ENCODE results near the gene HOXA2. TPM values are rescaled to one million over a fixed set of nuclear protein-coding genes. Genes with fewer than 3 reads are reported as not detected.

Gene HOXA2
- total and polyA plus RNA-seq, 2 of the 8 experiments (the other 6 are each of a cell fraction or from before 2014, with no cell fraction given): not detected

GRCh38 chr7:27143950-27144780 is 41.7 kb upstream of the HOXA2 start:
- Histone ChIP-seq H2AK5ac (ENCODE audit: low read depth, low read length) (no peak overlapping the region), H4K20me1 (replicated peaks in 1 of 2; ENCODE audit: control insufficient read depth in 1 of 2, insufficient read depth in 2 of 2, low read length in 2 of 2) (peaks cover 26 to 31% of the 10 kb centered on the region in 2 experiments), H3K79me1 (ENCODE audit: low read depth, low read length) (no peaks in the 10 kb centered on the region), H2AFZ (ENCODE audit: low read length) (no peak overlapping the region), H3K23me2 (ENCODE audit: low read depth, low read length) (peaks cover 9% of the 10 kb centered on the region), H3K4me3 (ENCODE audit: extremely low read depth in 1 of 4, insufficient read depth in 2 of 4, low read depth in 3 of 4, low read length in 4 of 4) (no peak overlapping the region; a peak in 1 of 8 replicates), H2BK12ac (ENCODE audit: low read depth, low read length) (no peak overlapping the region), H3K79me2 (ENCODE audit: control insufficient read depth in 1 of 2, insufficient read depth in 2 of 2, low read length in 2 of 2) (no peaks in the 10 kb centered on the region), H4K91ac (replicated peaks; ENCODE audit: insufficient read length, low read length) (no peak overlapping the region), H3K27me3 (replicated peaks in 1 of 4; ENCODE audit: control insufficient read depth in 3 of 4, extremely low read depth in 1 of 4, insufficient read depth in 3 of 4, low read length in 3 of 4) (peaks cover 97 to 100% (median 99%) of the 10 kb centered on the region in 4 experiments), H3K23ac (ENCODE audit: insufficient read length) (no peak overlapping the region), H3K18ac (ENCODE audit: extremely low read depth, low read length) (no peak overlapping the region), H3K4me2 (ENCODE audit: insufficient read depth in 1 of 2, low read depth in 2 of 2, low read length in 2 of 2) (peak overlapping the region in 1 of 2 experiments; percentile 70; a peak in 1 of 4 replicates), H4K5ac (ENCODE audit: insufficient read length, low read depth, low read length) (no peak overlapping the region), H3K9ac (replicated peaks in 1 of 4; ENCODE audit: extremely low read depth in 1 of 4, low read depth in 3 of 4, low read length in 3 of 4) (no peak overlapping the region), H3K4ac (replicated peaks; ENCODE audit: insufficient read length, low read depth, low read length) (no peak overlapping the region), H2BK120ac (replicated peaks; ENCODE audit: low read depth, low read length) (no peak overlapping the region), H2BK20ac (ENCODE audit: low read length) (no peak overlapping the region), H4K8ac (ENCODE audit: extremely low read depth, insufficient read depth, low read length) (no peak overlapping the region), H3K36me3 (ENCODE audit: control insufficient read depth in 2 of 4, insufficient read depth in 4 of 4, low read length in 3 of 4) (peaks cover 0 to 6% (median 0%) of the 10 kb centered on the region in 4 experiments; a peak in 1 of 8 replicates), H3K27ac (ENCODE audit: low read depth, low read length) (no peak overlapping the region), H2BK15ac (ENCODE audit: low read length) (no peak overlapping the region), H3K56ac (replicated peaks; ENCODE audit: insufficient read length, low read depth, low read length) (no peak overlapping the region), H2BK5ac (ENCODE audit: low read depth, low read length) (no peak overlapping the region), H3K14ac (ENCODE audit: insufficient read length) (no peak overlapping the region), H3K4me1 (replicated peaks in 1 of 4; ENCODE audit: control insufficient read depth in 3 of 4, insufficient read depth in 4 of 4, low read length in 3 of 4) (peaks cover 0 to 10% (median 5%) of the 10 kb centered on the region in 4 experiments; a peak in 5 of 7 replicates), H3K9me3 (ENCODE audit: insufficient read depth in 2 of 2, low read depth in 1 of 2, low read length in 1 of 2) (peaks cover 0 to 3% of the 10 kb centered on the region in 2 experiments; a peak in 1 of 4 replicates)
- DNase-seq (ENCODE audit: low read depth in 1 of 2, low spot score in 2 of 2) (no peak), FAIRE-seq (no peak)
- ChIA-PET CTCF (ENCODE audit: partially characterized antibody) (interaction anchor here (0.7 to 12.5 kb wide), 43 partner anchors 10 to 1288 kb away, joined by 3 to 123 read pairs (median 6); partner anchors contain the start of genes HOXA1, HOXA10, HOXA3 and HOXA4), POLR2A (ENCODE audit: partially characterized antibody) (interaction anchor here (1.4 kb wide), 1 partner anchor 8 kb away, joined by 5 read pairs; the partner anchor contains the start of gene HOXA3)
- WGBS, 2 experiments (ENCODE audit: extremely low coverage in 1 of 2, insufficient coverage in 1 of 2, insufficient read length in 1 of 2, insufficient replicate concordance in 2 of 2, low coverage in 1 of 2, low lambda C conversion rate in 2 of 2, missing lambda C conversion rate in 1 of 2): 39% methylated on average over 39 of the region's 40 CpGs; no CpG with 5 or more reads in 1 of the 2 experiments
- TF ChIP-seq SUZ12 (IDR thresholded peaks at IDR 0.05; ENCODE audit: low read length) (no peak), EGR1 (IDR thresholded peaks at IDR 0.05; ENCODE audit: borderline replicate concordance, low read depth, low read length) (no peak), CTBP2 (IDR thresholded peaks at IDR 0.05; ENCODE audit: borderline replicate concordance, insufficient read depth, insufficient read length, low read length) (no peak), ATF3 (IDR thresholded peaks at IDR 0.05; ENCODE audit: insufficient read depth, low read depth, low read length) (no peak), TAF7 (optimal IDR thresholded peaks at IDR 0.05; ENCODE audit: borderline replicate concordance, low read depth, low read length) (no peak), YY1 (IDR thresholded peaks at IDR 0.05; ENCODE audit: low read depth, low read length) (no peak), CBX8 (IDR thresholded peaks at IDR 0.05; ENCODE audit: borderline replicate concordance, low read depth, low read length) (no peak; the same call in 1 of the 2 replicates), MAX (IDR thresholded peaks at IDR 0.05) (no peak), CEBPB (IDR thresholded peaks at IDR 0.05; ENCODE audit: low read depth, low read length) (no peak), HDAC2 (IDR thresholded peaks at IDR 0.05; ENCODE audit: borderline replicate concordance in 1 of 2, low read depth in 2 of 2, low read length in 2 of 2) (no peak)
